HEK293 (cell line): ENCODE data around the gene CPEB4.

Source experiments
- CTCF ChIA-PET: fragments of 350-600 bp; formaldehyde crosslinking; extraction: SDS; loops from one replicate; lab custom pipeline; 2021; ENCODE audit warnings: antibody characterized with exemption; lab: Yijun Ruan, JAX
- POLR2A ChIA-PET: fragments of 300-600 bp; formaldehyde crosslinking; extraction: SDS; loops from one replicate; lab custom pipeline; 2020; ENCODE audit warnings: antibody characterized with exemption, inconsistent platforms; lab: Yijun Ruan, JAX
- H3K27ac ChIP-seq: fragments of 200-500 bp; sonication (Bioruptor generic); 2 replicates; pipeline ENCODE4 v1.5.1; 2014; ENCODE audit warnings: low read depth, low read length, control low read depth, inconsistent platforms; ENCODE audit errors: extremely low read depth
- H3K36me3 ChIP-seq, 2 experiments: fragments of 200-500 bp in 1 of 2; sonication (Bioruptor generic) in 1 of 2; 1 replicate in 1 of 2; 2 replicates in 1 of 2; pipeline ENCODE4 v1.5.1; 2014 to 2017; ENCODE audit warnings: inconsistent platforms in 2 of 2, low read length in 2 of 2; ENCODE audit not compliant: control insufficient read depth in 2 of 2, insufficient read depth in 1 of 2
- H3K4me1 ChIP-seq: fragments of 200-500 bp; sonication (Bioruptor generic); 2 replicates; pipeline ENCODE4 v1.5.1; 2014; ENCODE audit warnings: mild to moderate bottlenecking, low read length, inconsistent platforms; ENCODE audit not compliant: control insufficient read depth, insufficient read depth
- H3K4me3 ChIP-seq: 2 replicates; pipeline ENCODE4 v1.5.1; 2011; ENCODE audit warnings: low read depth, mild to moderate bottlenecking, control low read depth, low read length, moderate library complexity
- H3K9me3 ChIP-seq: fragments of 200-500 bp; sonication (Bioruptor generic); 2 replicates; pipeline ENCODE4 v1.5.1; 2014; ENCODE audit warnings: low read depth, low read length, inconsistent platforms; ENCODE audit not compliant: control insufficient read depth, insufficient read depth
- HOXA7 ChIP-seq: sonication (generic); formaldehyde crosslinking; IDR thresholded peaks from 2 replicates; pipeline ENCODE4 v1.8.1; 2022; ENCODE audit warnings: missing genetic modification reagents, borderline replicate concordance
- KLF1 ChIP-seq: fragments of 450-650 bp; formaldehyde crosslinking; IDR thresholded peaks from 2 replicates; pipeline ENCODE4 v1.5.1; 2016; ENCODE audit warnings: missing biosample characterization, missing genetic modification characterization
- KLF10 ChIP-seq: fragments of 450-650 bp; IDR thresholded peaks from 2 replicates; pipeline ENCODE4 v1.5.1; 2018; ENCODE audit warnings: missing biosample characterization, mild to moderate bottlenecking, missing genetic modification characterization
- KLF16 ChIP-seq: fragments of 450-650 bp; formaldehyde crosslinking; IDR thresholded peaks from 2 replicates; pipeline ENCODE4 v1.5.1; 2017; ENCODE audit warnings: missing biosample characterization, missing genetic modification characterization
- RBAK ChIP-seq: fragments of 450-650 bp; formaldehyde crosslinking; IDR thresholded peaks from 2 replicates; pipeline ENCODE4 v1.5.1; 2016; ENCODE audit warnings: missing biosample characterization, missing genetic modification characterization
- ZEB2 ChIP-seq: fragments of 450-650 bp; formaldehyde crosslinking; IDR thresholded peaks from 2 replicates; pipeline ENCODE4 v1.5.1; 2016; ENCODE audit warnings: missing biosample characterization, missing genetic modification characterization
- ZIC2 ChIP-seq: fragments of 450-650 bp; formaldehyde crosslinking; IDR thresholded peaks from 2 replicates; pipeline ENCODE4 v1.5.1; 2016; ENCODE audit warnings: missing biosample characterization, missing genetic modification characterization
- ZNF10 ChIP-seq: fragments of 450-650 bp; formaldehyde crosslinking; IDR thresholded peaks from 2 replicates; pipeline ENCODE4 v1.5.1; 2017; ENCODE audit warnings: missing biosample characterization, missing genetic modification characterization
- ZNF175 ChIP-seq: fragments of 450-650 bp; formaldehyde crosslinking; IDR thresholded peaks from 2 replicates; pipeline ENCODE4 v1.5.1; 2016; ENCODE audit warnings: missing biosample characterization, missing genetic modification characterization
- ZNF26 ChIP-seq: fragments of 450-650 bp; formaldehyde crosslinking; IDR thresholded peaks from 2 replicates; pipeline ENCODE4 v1.5.1; 2016; ENCODE audit warnings: missing biosample characterization, missing genetic modification characterization
- ZNF280D ChIP-seq: fragments of 450-650 bp; formaldehyde crosslinking; IDR thresholded peaks from 2 replicates; pipeline ENCODE4 v1.5.1; 2016; ENCODE audit warnings: missing biosample characterization, missing genetic modification characterization
- ZNF398 ChIP-seq: fragments of 450-650 bp; formaldehyde crosslinking; IDR thresholded peaks from 2 replicates; pipeline ENCODE4 v1.5.1; 2017; ENCODE audit warnings: missing biosample characterization, missing genetic modification characterization
- ZNF473 ChIP-seq: fragments of 450-650 bp; formaldehyde crosslinking; IDR thresholded peaks from 2 replicates; pipeline ENCODE4 v1.5.1; 2017; ENCODE audit warnings: missing biosample characterization, missing genetic modification characterization
- ZNF624 ChIP-seq: fragments of 450-650 bp; formaldehyde crosslinking; IDR thresholded peaks from 2 replicates; pipeline ENCODE4 v1.5.1; 2017; ENCODE audit warnings: missing biosample characterization, missing genetic modification characterization
- ZNF645 ChIP-seq: fragments of 450-650 bp; formaldehyde crosslinking; IDR thresholded peaks from 2 replicates; pipeline ENCODE4; 2016; ENCODE audit warnings: missing biosample characterization, missing genetic modification characterization
- ZNF654 ChIP-seq: fragments of 450-650 bp; formaldehyde crosslinking; IDR thresholded peaks from 2 replicates; pipeline ENCODE4 v1.5.1; 2016; ENCODE audit warnings: low read depth, missing biosample characterization, missing genetic modification characterization
- ZNF670 ChIP-seq: fragments of 450-650 bp; formaldehyde crosslinking; IDR thresholded peaks from 2 replicates; pipeline ENCODE4 v1.5.1; 2016; ENCODE audit warnings: missing biosample characterization, missing genetic modification characterization, low read depth
- ZNF707 ChIP-seq: fragments of 450-650 bp; formaldehyde crosslinking; IDR thresholded peaks from 2 replicates; pipeline ENCODE4 v1.5.1; 2016; ENCODE audit warnings: missing biosample characterization, missing genetic modification characterization
- ZNF776 ChIP-seq: fragments of 450-650 bp; formaldehyde crosslinking; IDR thresholded peaks from 2 replicates; pipeline ENCODE4 v1.5.0; 2017; ENCODE audit warnings: missing biosample characterization, missing genetic modification characterization, borderline replicate concordance
- ZSCAN23 ChIP-seq: fragments of 450-650 bp; formaldehyde crosslinking; IDR thresholded peaks from 2 replicates; pipeline ENCODE4 v1.5.1; 2016; ENCODE audit warnings: missing biosample characterization, missing genetic modification characterization
- ZXDB ChIP-seq: fragments of 450-650 bp; formaldehyde crosslinking; IDR thresholded peaks from 2 replicates; pipeline ENCODE4 v1.5.1; 2016; ENCODE audit warnings: missing biosample characterization, missing genetic modification characterization
- TF ChIP-seq, protein P1 (sequence below): fragments of 450-650 bp; formaldehyde crosslinking; IDR thresholded peaks from 2 replicates; pipeline ENCODE4 v1.5.1; 2016; ENCODE audit warnings: missing biosample characterization, missing genetic modification characterization, borderline replicate concordance
- TF ChIP-seq, protein P2 (sequence below): fragments of 450-650 bp; formaldehyde crosslinking; IDR thresholded peaks from 2 replicates; pipeline ENCODE4 v1.5.1; 2016; ENCODE audit warnings: missing biosample characterization, missing genetic modification characterization

Gene CPEB4

GRCh38 chr5:173960986-173961385 lies 72.8 kb downstream of the CPEB4 start (continued):
- TF ChIP-seq ZNF398 (no peak), ZNF654 (tag by site-specific recombination) (no peak), KLF16 (tag by site-specific recombination) (no peak), ZSCAN23 (no peak), ZXDB (tag by site-specific recombination) (no peak), ZNF26 (no peak), ZNF624 (tag by site-specific recombination) (no peak), KLF10 (tag by site-specific recombination) (no peak)
- TF ChIP-seq, protein P1, sequence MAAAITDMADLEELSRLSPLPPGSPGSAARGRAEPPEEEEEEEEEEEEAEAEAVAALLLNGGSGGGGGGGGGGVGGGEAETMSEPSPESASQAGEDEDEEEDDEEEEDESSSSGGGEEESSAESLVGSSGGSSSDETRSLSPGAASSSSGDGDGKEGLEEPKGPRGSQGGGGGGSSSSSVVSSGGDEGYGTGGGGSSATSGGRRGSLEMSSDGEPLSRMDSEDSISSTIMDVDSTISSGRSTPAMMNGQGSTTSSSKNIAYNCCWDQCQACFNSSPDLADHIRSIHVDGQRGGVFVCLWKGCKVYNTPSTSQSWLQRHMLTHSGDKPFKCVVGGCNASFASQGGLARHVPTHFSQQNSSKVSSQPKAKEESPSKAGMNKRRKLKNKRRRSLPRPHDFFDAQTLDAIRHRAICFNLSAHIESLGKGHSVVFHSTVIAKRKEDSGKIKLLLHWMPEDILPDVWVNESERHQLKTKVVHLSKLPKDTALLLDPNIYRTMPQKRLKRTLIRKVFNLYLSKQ (tag by site-specific recombination), result no peak

DNA sequence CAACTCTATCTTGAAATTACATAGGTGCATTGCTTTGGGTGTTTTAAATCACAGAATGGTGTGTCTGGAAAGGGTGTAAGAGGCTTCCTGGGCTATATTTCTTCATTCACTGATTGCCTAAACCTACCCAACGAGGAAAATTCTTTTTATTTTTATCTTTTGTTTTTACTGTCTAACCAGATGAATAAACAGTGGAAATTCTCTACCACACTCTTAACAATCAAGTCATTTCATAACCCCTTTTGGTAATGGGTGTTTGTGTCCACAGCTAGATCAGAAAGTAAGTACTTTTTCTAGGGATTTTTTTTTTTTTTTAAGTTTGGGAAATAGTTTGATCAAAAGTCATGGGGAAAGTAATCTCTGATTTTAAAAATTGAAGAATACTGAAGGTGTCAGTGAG lies 73.3 kb downstream of the CPEB4 start:
- ChIA-PET POLR2A (no interaction called here), CTCF (no interaction called here)
- Histone ChIP-seq H3K27ac (no peak overlapping the region), H3K4me3 (no peak overlapping the region), H3K4me1 (no peaks in the 10 kb centered on the region), H3K9me3 (no peaks in the 10 kb centered on the region), H3K36me3 (peaks cover 0 to 11% of the 10 kb centered on the region in 2 experiments; a peak in 2 of 3 replicates)
- TF ChIP-seq ZNF670 (tag by site-specific recombination) (no peak), RBAK (no peak), ZNF473 (tag by site-specific recombination) (no peak)

- no peak overlapping the region for H3K27ac ChIP-seq
- no peak overlapping the region for H3K4me3 ChIP-seq
- H3K9me3 ChIP-seq, result no peaks in the 10 kb centered on the region
- CTCF ChIA-PET, result interaction anchor here (0.6 to 2.8 kb wide), 3 partner anchors 11 to 332 kb away, joined by 3 to 11 read pairs (median 3); no protein-coding TSS in a partner anchor
- H3K36me3 ChIP-seq, result peaks cover 0 to 6% of the 10 kb centered on the region in 2 experiments; a peak in 2 of 3 replicates
- H3K4me1 ChIP-seq, result no peaks in the 10 kb centered on the region
- POLR2A ChIA-PET, result no interaction called here
- TF ChIP-seq ZNF624 (tag by site-specific recombination) (no peak), HOXA7 (CRISPR knock-in tag) (no peak), ZNF776 (tag by site-specific recombination) (no peak), ZNF645 (tag by site-specific recombination) (no peak), ZNF175 (no peak), ZNF280D (no peak), ZNF10 (tag by site-specific recombination) (no peak), KLF1 (no peak), ZNF707 (tag by site-specific recombination) (no peak), ZIC2 (no peak), ZEB2 (tag by site-specific recombination) (no peak)
- TF ChIP-seq, protein P2, sequence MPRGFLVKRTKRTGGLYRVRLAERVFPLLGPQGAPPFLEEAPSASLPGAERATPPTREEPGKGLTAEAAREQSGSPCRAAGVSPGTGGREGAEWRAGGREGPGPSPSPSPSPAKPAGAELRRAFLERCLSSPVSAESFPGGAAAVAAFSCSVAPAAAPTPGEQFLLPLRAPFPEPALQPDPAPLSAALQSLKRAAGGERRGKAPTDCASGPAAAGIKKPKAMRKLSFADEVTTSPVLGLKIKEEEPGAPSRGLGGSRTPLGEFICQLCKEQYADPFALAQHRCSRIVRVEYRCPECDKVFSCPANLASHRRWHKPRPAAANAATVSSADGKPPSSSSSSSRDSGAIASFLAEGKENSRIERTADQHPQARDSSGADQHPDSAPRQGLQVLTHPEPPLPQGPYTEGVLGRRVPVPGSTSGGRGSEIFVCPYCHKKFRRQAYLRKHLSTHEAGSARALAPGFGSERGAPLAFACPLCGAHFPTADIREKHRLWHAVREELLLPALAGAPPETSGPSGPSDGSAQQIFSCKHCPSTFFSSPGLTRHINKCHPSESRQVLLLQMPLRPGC (tag by site-specific recombination), result no peak
These were observed 74.4 kb downstream of the CPEB4 start for GRCh38 chr5:173962436-173962972.
